CD4-positive, alpha-beta T cell treated with Interleukin-17A for 4 hours (primary cell): Measurements from ENCODE around the gene ZRANB3.

Source experiments
- DNase-seq: peaks from one replicate; pipeline ENCODE4 v3.0.0-alpha.2; 2020; ENCODE audit warnings: mixed read lengths

ZRANB3 gene

DNA sequence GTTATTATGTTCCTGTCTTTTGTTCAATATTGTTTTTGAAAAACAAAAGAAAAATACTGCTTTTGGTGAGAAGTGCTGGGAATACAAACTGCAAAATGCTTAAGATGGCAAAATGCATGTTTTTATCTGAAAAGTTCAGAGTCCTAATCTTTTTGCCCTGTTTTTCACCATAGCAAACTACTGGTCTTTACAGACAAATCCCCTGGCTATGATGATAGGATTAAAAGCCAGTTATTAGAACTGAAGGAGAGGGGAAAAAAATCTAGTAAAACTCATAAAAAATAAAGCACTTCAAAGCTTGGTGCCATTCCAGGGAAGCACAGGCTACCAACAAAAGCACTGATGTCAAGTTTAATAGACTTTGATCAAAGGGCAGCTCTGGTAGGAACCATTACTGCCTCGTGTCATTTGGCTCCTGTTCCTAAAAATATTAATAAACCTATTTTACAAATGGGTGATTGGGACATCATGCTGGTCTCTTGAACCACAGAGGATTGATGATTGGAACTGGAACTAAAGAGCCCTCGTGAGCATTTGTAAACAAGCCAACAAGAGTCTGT, 284.2 kb downstream of the ZRANB3 start:
- DNase-seq, result no peak

DNA sequence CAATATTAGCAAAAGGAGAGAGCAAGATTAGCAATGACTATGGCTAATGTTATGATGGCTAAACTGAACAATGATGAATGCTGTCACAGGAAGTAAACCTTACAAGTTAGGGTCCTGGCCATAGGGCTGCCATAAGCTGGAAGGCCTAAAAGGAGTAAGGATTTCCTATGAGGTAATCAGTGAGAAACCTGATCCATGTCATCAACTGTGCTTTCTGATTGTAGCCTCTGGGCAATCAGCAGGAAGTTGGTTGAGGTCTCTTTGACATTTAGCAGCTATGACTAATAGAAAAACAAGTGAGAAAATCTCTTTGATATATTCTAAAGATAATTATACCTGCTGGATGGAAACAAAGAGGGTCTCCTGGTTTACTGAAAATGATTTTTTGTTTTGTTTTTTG, 285.9 kb downstream of the ZRANB3 start:
- DNase-seq, result no peak

DNA sequence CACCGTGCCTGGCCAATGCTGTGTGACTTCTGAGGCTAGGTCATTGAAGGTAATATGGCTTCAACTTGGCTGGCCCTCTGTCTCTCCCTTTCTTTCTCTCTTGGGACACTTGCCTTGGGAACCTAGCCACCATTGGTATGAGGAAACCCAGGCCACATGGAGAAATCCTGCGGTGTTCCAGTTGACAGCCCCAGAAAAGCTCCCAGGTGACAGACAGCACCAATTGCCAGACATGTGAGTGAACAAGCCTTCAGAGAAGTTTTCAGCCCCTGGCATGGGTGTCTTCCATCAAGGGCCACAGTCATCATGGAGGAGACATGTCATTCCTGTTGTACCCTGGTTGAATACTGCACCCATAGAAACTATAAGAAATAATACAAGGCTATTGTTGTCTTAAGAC, 292.4 kb downstream of the ZRANB3 start:
- DNase-seq, result no peak

DNA sequence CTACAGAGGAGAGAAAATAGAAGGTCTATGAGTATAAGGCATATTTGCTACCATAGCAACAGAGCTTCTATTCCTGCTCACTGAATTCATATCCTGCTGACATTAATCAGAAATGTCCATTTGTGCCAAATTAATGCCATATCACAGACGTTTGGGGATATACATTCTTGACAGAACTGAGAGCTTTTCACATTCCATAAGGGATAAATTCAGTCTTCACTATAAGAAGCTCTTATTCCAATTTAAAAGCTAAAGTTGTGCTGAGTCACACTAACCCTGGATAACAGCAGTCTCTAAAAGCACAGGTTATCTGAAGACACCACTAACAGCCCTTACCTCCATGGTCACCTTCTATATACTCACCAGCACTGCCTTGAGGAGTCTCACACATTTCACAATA, 300.9 kb downstream of the ZRANB3 start:
- DNase-seq, result no peak

DNA sequence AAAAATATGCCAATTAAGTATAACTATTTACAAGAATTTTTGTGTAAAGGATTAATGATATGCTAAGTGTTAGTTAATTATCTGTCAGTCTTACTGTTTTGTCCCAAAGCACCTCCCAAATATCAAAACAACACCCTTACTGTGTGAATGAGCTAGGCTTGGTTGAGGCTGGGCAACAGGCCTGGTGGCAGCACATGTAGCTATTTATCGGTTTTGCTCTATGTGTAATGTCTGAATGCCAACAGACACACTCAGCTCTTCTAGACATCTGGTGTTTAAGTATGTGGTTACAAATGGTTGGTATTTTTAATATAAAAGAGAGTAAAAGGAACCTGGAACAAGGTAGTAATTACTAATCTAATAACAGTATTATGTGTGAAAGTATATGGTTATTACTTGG, 303.6 kb downstream of the ZRANB3 start:
- DNase-seq, result no peak

DNA sequence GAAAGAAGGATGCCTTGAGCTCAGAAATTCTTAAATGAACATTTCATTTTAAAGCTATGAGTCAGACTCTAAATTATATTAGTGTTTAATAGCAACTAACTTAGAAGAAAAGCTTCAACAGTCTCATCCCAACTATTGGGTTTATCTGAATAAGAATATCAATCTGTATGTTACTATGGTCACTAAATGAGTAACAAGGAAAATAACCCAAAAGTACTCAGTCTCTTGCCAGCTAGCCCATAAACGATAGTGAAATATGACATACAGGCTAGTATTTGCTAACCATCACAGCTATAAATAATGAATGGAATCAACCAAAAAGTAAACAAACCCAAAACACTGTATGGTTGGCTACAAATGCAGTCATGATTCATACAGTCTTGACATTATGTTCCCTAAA, 304.1 kb downstream of the ZRANB3 start:
- DNase-seq, result no peak

DNA sequence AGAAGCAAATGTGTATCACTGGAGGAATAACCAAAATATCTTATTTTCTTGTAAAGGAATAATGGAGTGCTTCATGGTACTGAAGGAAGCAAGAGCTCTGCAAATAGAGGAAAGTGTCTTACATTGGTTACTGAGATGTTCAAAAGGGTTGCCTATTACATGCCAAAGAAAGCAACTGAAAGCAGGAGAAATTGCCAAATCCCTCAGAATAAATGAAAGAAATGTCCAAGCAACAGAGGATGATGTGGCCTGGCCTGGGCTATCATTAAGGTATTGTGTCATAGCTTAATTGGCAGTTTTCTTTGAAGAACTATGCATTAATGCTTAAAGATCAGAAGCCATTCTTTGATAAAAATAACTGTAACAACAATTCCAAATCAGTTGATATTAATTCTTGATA, 305.2 kb downstream of the ZRANB3 start:
- DNase-seq, result no peak

DNA sequence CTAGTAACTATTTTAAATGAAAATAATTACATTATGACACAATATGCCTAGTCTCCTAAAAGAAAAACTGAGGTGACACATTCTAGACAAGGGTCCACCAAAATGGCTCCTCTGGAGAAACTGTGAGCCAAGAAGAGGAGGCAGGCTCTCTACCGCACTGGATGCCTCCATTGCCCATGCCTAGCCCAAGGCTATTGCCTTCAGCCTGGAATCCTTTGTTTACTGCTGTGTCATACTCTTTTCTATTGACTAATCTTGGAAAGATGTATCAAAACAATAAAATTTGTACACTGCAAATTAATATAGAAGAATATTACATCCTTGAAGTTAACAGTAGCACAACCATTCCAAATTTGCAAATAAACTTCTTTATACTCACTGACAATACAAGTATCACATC, 311.8 kb downstream of the ZRANB3 start:
- no peak for DNase-seq

DNA sequence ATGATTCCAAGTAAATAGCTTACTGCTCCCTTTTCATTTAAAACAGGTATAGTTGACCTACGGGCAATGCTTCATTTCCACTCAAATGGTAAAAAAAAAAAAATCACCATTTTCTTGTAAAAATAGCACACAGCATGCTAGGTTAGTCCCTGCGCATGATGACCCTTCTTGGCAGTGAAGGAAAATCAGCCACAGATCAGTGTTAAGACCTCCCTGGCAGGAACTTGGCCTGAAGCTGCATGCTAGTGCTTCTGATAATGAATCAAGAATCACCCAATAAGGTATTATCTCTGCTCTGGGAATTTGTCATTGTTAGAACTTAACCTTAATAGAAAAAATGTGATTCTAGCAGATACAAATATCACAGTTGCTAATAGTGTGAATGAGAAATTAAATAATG, 312.6 kb downstream of the ZRANB3 start:
- DNase-seq, result no peak

DNA sequence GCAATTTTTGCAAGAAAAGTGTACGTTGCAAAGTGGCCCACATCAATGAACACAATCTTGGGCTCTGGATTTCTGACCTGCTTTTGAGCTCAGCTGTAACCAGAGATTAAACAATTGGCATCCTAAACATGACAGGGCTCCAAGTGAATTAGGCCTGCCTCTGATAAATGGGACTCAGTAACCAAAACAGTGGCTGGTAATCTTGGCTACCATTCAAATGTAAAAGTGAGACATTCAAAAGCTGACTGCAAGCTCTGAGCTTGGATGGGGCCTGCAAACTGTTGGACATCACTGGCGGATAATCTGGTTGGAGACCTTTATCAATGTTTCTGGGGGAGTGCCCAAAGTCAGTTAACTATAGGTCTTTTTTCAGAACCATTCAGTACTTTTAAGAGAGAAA, 318.3 kb downstream of the ZRANB3 start:
- no peak for DNase-seq

DNA sequence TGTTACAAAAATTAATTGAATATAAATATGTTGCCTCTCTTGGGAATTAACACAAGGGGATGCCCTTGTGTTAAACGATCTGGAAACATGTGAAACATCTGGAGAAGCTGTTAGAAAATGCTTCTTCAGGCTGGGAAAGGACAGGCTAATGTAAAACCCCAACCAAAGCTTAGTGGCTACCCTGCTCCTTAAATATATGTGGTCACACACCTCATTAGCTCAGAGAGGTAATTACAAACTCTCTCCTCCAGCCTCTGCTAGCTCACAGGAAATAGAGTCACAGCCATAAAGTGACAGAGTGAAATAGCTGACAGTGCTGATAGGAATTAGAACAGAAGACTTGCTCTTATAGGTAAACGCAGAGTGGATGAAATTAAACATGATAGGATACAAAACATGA, 323.0 kb downstream of the ZRANB3 start:
- no peak for DNase-seq

DNA sequence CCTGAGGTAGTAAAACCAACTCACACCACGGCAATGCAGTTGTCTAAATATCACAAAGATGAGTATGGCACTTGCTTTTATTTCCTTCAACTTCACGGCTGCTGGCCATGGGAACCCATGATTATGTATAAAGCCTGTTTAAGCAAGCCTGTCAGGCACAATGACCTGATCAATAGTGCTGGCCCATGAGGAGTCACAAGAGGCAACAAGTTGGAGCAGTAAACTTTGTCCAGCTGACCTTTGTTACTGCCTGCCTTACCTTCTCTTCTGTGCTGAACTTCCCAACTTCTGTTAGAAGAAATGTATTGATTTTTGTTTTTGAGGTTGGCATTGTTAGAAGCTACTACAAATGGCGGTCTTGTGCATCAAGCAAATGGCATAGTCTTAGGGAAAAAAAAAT, 327.1 kb downstream of the ZRANB3 start:
- DNase-seq, result no peak

DNA sequence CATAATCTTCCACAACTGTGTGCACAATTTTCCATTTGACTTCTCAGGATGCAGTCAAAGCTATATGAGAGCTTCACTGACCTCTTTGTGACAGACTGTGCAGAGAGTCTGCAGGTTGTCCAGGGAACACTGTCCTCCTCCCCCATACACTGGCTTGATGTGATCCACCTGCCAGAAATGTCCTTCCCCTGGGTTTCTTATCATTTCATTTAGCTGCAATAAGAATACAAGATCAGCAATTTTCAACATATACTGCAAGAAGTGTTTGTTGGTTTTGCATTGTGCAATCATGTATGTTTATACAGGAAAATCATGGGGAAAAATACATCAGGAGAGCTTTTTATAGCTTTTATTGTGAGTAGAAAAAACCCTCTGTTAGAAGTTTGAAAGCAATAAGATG, 328.3 kb downstream of the ZRANB3 start:
- DNase-seq, result no peak

DNA sequence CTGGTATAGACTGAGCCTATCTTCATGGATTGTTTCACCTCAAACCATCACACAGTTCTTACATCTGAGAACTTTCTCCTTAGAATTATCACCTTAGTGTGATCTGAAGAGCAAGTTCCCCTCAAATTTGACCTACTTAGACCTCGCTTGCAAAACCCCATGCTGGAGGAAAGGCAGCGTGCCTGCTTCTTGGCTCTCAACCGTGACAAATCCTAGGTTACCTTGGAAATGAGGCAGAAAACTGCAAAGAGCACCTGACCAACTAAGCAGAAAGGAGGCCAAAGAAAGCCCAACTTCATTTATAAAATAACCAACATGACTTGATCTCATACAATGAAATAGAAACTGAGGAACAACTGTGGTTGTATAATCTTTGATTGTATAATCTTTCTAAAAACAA, 332.5 kb downstream of the ZRANB3 start:
- DNase-seq, result no peak

DNA sequence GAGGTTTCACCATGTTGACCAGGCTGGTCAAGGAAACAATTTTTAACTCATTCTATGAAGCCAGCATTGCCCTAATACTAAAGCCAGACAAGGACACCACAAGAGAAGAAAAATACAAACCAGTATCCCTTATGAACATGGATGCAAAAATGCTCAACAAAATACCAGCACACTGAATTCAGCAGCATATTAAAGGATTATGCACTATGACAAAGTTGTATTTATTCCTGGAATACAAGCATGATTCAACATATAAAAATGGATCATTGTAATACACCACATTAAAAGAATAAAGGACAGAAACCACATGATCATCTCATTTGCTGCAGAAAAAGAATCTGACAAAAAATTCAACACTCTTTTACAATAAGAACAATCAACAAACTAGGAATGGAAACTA, 340.2 kb downstream of the ZRANB3 start:
- no peak for DNase-seq

DNA sequence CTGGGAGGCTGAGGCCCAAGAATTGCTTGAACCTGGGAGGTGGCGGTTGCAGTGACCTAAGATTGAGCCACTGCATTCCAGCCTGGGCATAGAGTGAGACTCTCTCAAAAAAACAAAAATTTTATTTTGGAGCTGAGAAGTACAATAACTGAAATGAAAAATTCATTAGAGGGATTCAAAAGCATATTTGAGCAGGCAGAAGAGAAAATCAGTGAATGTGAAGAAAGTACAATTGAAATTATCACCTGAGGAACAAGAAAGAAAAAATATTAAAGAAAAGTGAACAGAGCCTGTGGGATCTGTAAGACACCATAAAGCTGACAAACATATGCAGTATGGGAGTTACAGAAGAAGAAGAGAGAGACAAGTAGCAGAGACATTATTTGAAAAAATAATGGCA, 341.9 kb downstream of the ZRANB3 start:
- DNase-seq, result no peak

DNA sequence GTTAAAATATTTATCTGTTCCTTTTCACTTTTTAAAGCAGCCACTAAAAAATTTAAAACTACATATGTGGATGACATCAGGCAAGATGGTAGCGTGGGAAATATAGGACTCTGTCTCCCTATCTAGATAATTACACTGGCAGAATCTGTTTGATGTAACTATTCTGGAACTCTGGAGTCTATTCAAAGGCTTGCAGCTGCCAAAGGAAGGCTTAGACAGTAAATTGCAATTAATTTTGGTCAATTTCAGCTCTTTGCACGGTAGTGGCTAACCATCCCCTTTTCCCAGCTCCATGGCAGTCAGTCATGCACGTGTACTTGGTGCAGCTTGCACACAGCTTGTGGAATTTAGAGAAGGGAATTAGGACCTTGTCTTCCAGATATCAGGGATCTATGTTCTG, 343.7 kb downstream of the ZRANB3 start:
- no peak for DNase-seq

DNA sequence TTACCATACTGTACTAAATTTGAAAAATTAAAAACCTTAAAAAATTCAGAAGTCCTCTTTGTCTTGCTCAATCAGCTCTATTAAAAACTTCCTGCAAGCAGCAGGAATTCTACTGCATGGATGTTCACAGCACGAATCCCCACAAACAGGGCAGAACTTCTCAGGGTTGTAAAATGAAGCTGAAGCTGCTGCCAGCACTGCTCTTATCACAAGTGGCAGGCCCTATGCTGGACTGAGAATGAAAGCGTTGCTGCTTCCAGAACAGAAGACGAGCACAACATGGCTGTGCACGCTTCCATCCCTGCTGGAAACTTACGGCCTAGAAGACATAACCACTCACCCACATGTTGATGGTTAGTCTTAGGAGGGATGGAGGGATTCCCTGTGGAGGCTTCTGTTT, 345.0 kb downstream of the ZRANB3 start:
- DNase-seq, result no peak

DNA sequence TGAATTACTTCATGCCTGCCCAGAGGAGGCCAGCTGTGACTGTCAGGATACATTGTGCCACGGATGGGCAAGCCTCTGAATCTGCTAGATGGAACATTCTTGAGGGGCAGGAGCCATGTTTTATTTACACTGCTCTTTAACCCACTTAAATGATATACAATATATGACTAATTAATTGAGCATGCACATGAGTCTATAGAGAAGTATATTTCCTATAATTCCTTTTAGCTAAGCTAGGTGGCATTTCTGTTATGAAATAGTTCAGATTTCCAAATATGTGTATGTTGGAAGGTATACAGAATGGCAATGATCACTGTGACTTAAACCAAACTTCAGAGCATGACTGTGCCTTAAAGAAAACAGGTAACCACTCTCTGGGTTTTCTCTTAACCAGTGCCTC, 347.2 kb downstream of the ZRANB3 start:
- no peak for DNase-seq

DNA sequence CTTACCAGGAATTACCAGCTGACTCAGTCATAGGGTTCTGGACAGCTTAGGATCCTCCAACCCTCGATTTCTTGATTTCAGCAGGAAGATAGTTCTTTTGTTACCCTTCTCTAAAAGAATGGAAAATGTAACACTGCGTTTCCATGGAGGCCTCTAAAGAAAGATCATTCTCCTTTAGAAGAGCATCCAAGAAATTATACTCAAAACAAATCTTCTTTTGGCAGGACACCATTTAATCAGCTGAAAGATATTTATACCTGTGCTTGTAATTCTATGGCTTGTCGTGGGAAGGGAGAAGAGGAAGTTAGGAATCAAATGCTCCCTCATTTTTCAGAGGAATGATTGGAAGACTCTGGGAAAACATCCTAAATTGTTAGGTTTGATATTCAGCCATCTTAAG, 348.4 kb downstream of the ZRANB3 start:
- DNase-seq, result no peak

DNA sequence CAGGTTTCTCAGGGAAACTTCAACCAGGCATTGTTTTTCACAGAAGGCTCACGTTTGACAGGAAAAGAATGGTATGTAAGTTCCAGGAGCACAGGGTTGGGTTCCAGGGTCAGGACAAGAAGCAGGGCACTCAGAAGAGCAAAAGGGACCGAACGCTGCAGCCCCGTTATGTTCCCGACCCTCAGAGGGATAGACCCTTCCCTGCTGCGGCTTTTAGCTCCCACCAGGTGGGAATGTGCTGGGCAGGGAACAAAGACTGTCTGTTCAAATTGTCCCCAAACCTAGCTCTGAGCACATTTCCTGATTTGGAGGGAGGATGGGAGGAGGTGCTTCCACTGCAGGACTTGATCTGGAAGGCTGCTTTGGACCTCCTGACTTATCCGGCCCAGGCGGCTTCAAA, 348.8 kb downstream of the ZRANB3 start:
- DNase-seq, result no peak

DNA sequence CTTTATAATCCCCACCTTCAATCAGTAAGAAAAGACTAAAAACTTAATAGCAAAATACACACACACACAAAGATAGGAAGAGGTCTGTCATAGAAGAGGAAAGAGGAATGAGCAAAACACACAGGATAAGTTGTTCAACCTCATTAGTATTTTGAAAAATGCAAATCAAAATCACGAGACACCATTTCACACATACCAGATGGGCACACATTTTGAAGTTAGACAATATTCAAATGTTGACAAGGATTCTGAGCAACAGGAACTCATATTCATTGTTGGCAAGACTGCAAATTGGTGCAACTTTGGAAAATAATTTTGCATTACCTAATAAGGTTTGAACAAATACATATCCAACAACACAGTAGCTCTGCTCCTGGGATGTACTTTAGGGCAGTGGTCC, 351.3 kb downstream of the ZRANB3 start:
- no peak for DNase-seq

DNA sequence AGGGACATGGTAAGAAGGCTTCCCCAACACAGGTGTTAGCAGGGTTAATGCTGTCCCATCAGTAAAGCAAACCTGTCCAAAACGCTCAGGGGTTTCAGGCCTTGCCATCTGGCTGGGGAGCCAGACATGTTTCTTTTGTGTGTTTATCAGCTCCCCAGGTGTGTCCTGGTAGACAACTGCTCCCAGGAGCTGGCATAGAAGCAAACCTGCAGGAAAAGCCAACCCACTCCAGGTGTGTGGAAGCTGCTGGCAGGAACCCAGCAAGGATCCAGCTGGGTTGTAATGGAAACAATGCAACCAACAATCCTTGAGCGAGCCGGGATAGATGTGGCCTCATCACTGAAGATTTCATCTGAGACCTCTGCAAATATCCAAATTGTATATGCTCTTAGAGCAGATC, 355.8 kb downstream of the ZRANB3 start:
- DNase-seq, result no peak

DNA sequence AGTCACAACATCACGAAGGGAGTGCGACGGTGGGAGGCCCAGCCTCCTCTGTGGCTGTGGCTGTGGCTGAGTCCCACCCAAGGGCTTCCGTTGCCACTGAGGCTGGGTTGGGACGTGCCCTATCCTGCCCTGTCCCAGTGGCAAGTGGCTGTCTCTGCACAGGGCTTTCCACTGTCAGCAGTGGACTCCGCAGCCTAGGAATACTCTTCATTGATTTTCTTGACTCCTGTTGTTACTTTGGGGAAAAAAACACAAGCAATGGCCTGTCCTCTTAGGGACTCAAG, 356.3 kb downstream of the ZRANB3 start:
- DNase-seq, result no peak

DNA sequence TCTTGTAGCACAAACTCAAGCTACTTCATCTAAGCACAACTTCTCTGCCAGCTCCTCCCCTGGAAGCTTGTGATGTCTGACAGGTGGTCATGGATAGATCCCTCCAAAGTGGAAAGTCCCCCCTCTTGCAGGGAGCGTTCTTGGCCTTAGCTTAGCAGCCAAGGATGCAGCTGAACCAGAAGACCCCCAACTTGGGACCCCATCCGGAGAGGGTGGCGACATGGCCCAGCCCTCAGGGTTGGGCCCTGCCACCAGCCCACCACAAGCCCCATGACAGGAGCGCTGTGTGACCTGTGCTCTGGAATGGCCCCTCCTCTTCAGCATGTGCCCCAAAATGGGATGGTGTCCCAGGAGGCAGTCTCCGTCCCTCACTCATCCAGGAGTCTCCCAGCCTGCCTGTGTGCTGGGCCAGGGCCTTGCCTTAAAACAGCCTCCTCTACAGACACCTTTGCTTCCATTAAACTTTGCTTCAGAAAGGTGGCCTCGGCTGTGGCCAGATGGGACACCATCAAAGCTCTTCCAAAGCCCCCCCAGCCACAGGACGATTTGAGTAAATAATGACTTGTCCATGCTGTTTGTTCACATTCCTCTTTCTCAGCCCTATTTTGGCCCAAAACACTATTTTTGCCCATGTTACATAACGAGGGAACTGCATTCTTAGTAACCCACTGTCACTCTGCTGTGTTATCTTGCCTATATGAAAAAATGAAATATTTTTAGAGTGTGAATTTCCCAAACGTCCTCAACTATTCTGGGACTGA, 356.8 kb downstream of the ZRANB3 start:
- no peak for DNase-seq
